ENCODE measurements around the gene SLCO3A1.

SLCO3A1 gene

GRCh38 chr15:92111291-92111690, 257.8 kb downstream of the SLCO3A1 start:
- no peak for DNase-seq

- no peak for DNase-seq
Measured at GRCh38 chr15:92111751-92112150, 258.2 kb downstream of the SLCO3A1 start.

- no peak for DNase-seq
Measured at GRCh38 chr15:92112180-92112579, 258.7 kb downstream of the SLCO3A1 start.

- no peak for DNase-seq
Measured at GRCh38 chr15:92112711-92113110, 259.2 kb downstream of the SLCO3A1 start.

- DNase-seq = no peak
Measured at GRCh38 chr15:92113832-92114231, 260.3 kb downstream of the SLCO3A1 start.

- DNase-seq = no peak
Measured at GRCh38 chr15:92115834-92116233, 262.3 kb downstream of the SLCO3A1 start.

GRCh38 chr15:92116330-92116729, 262.8 kb downstream of the SLCO3A1 start:
- no peak for DNase-seq

GRCh38 chr15:92117261-92117731, 263.8 kb downstream of the SLCO3A1 start:
- DNase-seq = no peak

- DNase-seq = no peak
Measured at GRCh38 chr15:92118162-92118935, 264.8 kb downstream of the SLCO3A1 start.

- no peak for DNase-seq
Measured at GRCh38 chr15:92118936-92119325, 265.4 kb downstream of the SLCO3A1 start.

- DNase-seq = no peak
Measured at GRCh38 chr15:92120094-92120795, 266.7 kb downstream of the SLCO3A1 start.

- no peak for DNase-seq
Measured at GRCh38 chr15:92121047-92121446, 267.5 kb downstream of the SLCO3A1 start.

- no peak for DNase-seq
Measured at GRCh38 chr15:92122259-92122658, 268.8 kb downstream of the SLCO3A1 start.

- DNase-seq = no peak
Measured at GRCh38 chr15:92123962-92124656, 270.6 kb downstream of the SLCO3A1 start.

GRCh38 chr15:92124657-92125010, 271.1 kb downstream of the SLCO3A1 start:
- DNase-seq = no peak

- DNase-seq = no peak
Measured at GRCh38 chr15:92128788-92129187, 275.3 kb downstream of the SLCO3A1 start.

GRCh38 chr15:92130244-92130643, 276.7 kb downstream of the SLCO3A1 start:
- no peak for DNase-seq

GRCh38 chr15:92130906-92131305, 277.4 kb downstream of the SLCO3A1 start:
- no peak for DNase-seq

GRCh38 chr15:92132982-92133755, 279.7 kb downstream of the SLCO3A1 start:
- DNase-seq = no peak

- DNase-seq = no peak
Measured at GRCh38 chr15:92140796-92141195, 287.3 kb downstream of the SLCO3A1 start.

GRCh38 chr15:92141607-92142006, 288.1 kb downstream of the SLCO3A1 start:
- DNase-seq = no peak

- DNase-seq = no peak
Measured at GRCh38 chr15:92142242-92143232, 289.0 kb downstream of the SLCO3A1 start.
